ENCODE results near the gene TFDP1. TPM values are rescaled to one million over a fixed set of nuclear protein-coding genes. Genes with fewer than 3 reads are reported as not detected.

Gene TFDP1
- polyA plus RNA-seq, 1 of the 3 experiments (the other 2 are of a cell fraction), result 76.7 TPM

DNA sequence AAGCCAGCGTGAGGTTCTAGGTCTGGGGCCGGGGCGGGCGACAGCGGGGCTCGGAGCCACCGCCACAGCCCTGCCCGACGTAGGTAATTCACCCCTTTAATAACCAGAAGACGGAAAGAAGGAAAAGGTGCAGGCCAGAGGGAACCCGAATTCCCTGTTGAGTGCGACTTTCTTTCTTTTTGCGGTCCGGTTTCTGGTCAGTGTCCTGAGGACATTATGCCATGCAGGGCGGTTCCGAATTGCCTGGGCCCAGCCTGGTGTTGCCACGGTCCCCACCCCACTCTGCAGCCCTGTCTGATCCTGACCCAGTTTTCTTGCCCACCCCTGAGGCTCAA, 18.4 kb upstream of the TFDP1 start (continued):
- TF ChIP-seq SIN3A (IDR thresholded peaks at IDR 0.05; ENCODE audit: borderline replicate concordance, low read depth, low read length) (no peak), MEF2A (IDR thresholded peaks at IDR 0.05; ENCODE audit: borderline replicate concordance, low read depth) (no peak), ELF1 (IDR thresholded peaks at IDR 0.05) (no peak), CTCF (IDR thresholded peaks at IDR 0.05) (no peak), EP300 (IDR thresholded peaks at IDR 0.05; ENCODE audit: borderline replicate concordance in 1 of 2, low read depth in 1 of 2, low read length in 1 of 2) (no peak), RXRA (IDR thresholded peaks at IDR 0.05; ENCODE audit: borderline replicate concordance, low read depth) (no peak), MAX (IDR thresholded peaks at IDR 0.05; ENCODE audit: low read depth) (no peak)
- TF ChIP-seq, protein P1, sequence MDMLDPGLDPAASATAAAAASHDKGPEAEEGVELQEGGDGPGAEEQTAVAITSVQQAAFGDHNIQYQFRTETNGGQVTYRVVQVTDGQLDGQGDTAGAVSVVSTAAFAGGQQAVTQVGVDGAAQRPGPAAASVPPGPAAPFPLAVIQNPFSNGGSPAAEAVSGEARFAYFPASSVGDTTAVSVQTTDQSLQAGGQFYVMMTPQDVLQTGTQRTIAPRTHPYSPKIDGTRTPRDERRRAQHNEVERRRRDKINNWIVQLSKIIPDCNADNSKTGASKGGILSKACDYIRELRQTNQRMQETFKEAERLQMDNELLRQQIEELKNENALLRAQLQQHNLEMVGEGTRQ (IDR thresholded peaks at IDR 0.05; ENCODE audit: borderline replicate concordance, low read depth, low read length), result no peak
- TF ChIP-seq, protein P2, sequence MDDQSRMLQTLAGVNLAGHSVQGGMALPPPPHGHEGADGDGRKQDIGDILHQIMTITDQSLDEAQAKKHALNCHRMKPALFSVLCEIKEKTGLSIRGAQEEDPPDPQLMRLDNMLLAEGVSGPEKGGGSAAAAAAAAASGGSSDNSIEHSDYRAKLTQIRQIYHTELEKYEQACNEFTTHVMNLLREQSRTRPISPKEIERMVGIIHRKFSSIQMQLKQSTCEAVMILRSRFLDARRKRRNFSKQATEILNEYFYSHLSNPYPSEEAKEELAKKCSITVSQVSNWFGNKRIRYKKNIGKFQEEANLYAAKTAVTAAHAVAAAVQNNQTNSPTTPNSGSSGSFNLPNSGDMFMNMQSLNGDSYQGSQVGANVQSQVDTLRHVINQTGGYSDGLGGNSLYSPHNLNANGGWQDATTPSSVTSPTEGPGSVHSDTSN (IDR thresholded peaks at IDR 0.05), result no peak

DNA sequence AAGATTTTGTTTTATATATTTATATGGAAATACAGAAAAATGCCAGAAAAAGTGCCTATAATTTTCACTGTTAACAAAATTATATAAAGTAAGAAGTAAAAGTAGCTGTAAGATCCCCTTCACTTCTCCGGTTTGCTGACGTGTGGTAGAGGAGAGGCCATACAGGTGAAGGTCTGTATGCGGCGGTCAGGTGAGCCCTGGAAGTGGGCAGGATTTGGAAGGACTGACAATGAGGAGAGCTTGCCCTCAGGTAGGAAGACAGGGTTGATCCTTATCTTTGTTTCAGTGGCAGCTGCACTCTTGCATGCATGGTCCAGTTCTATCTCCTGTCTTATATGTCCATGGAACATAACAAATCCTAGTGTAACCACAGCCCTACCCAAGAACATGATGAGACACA, 16.9 kb upstream of the TFDP1 start:
- H3K4me2 ChIP-seq, result no peak overlapping the region
- no peaks in the 10 kb centered on the region for H3K4me1 ChIP-seq (ENCODE audit: control insufficient read depth in 1 of 2, insufficient read depth in 2 of 2, low read depth in 1 of 2, low read length in 1 of 2)
- no peak overlapping the region for H2AFZ ChIP-seq (ENCODE audit: low read depth)
- no peaks in the 10 kb centered on the region for H3K79me2 ChIP-seq (ENCODE audit: insufficient read depth)
- TF ChIP-seq FOXM1 (IDR thresholded peaks at IDR 0.05; ENCODE audit: low read depth), result no peak
- TF ChIP-seq, protein P3, sequence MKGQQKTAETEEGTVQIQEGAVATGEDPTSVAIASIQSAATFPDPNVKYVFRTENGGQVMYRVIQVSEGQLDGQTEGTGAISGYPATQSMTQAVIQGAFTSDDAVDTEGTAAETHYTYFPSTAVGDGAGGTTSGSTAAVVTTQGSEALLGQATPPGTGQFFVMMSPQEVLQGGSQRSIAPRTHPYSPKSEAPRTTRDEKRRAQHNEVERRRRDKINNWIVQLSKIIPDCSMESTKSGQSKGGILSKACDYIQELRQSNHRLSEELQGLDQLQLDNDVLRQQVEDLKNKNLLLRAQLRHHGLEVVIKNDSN (IDR thresholded peaks at IDR 0.05; ENCODE audit: borderline replicate concordance, low read depth), result no peak
- TF ChIP-seq RCOR1 (IDR thresholded peaks at IDR 0.05; ENCODE audit: low read length), result no peak
- no peak for TF ChIP-seq MAX (IDR thresholded peaks at IDR 0.05; ENCODE audit: low read depth)
- TF ChIP-seq POLR2AphosphoS5 (IDR thresholded peaks at IDR 0.05; ENCODE audit: low read depth, low read length), result no peak
- no peak for TF ChIP-seq EZH2phosphoT487 (IDR thresholded peaks at IDR 0.05; ENCODE audit: borderline replicate concordance, low read depth)
- H3K9ac ChIP-seq, result no peak overlapping the region
- no peaks in the 10 kb centered on the region for H3F3A ChIP-seq (replicated peaks; ENCODE audit: insufficient read depth)
- H3K36me3 ChIP-seq (replicated peaks in 1 of 2; ENCODE audit: control insufficient read depth in 1 of 2, insufficient read depth in 2 of 2, low read length in 1 of 2), result no peaks in the 10 kb centered on the region
- 100% methylated on average over 4 of the region's 4 CpGs for WGBS (ENCODE audit: low lambda C conversion rate)
- no peak overlapping the region for H3K4me3 ChIP-seq (ENCODE audit: low read depth in 2 of 2, low read length in 1 of 2)
- ChIA-PET CTCF (interaction anchor here (0.7 to 5.3 kb wide), 3 partner anchors 23 to 110 kb away, joined by 3 to 40 read pairs (median 3); no protein-coding TSS in a partner anchor), POLR2A (interaction anchor here (0.6 kb wide), 1 partner anchor 61 kb away, joined by 5 read pairs; no protein-coding TSS in a partner anchor)
- no peaks in the 10 kb centered on the region for H3K9me2 ChIP-seq
- no peaks in the 10 kb centered on the region for H4K20me1 ChIP-seq (ENCODE audit: insufficient read depth)
- no peaks in the 10 kb centered on the region for H3K27me3 ChIP-seq (ENCODE audit: insufficient read depth)
- DNase-seq, result no peak
- H3K27ac ChIP-seq (ENCODE audit: low read depth in 2 of 2, low read length in 1 of 2), result no peak overlapping the region
- H3K9me3 ChIP-seq, result 0 out of 2 replicates have a peak, but pooled peaks cover 7% of the 10 kb centered on the region

All from SK-N-SH (cell line).